Skeletal muscle cell (primary cell): ENCODE measurements around the gene WDR87.
"Not testable (repeated sequence)": the region's sequence is repeated elsewhere in the genome, so short reads cannot be mapped to it uniquely, and the experiment has no call there.

Experiments
- DNase-seq: peaks from one replicate; pipeline ENCODE4 v3.0.0-alpha.2; 2010; ENCODE audit warnings: low read depth
- H3K4me3 ChIP-seq: 2 replicates; pipeline ENCODE4 v1.5.1; 2011; ENCODE audit warnings: low read depth, mild to moderate bottlenecking, control low read depth, low read length, moderate library complexity

The WDR87 gene

DNA sequence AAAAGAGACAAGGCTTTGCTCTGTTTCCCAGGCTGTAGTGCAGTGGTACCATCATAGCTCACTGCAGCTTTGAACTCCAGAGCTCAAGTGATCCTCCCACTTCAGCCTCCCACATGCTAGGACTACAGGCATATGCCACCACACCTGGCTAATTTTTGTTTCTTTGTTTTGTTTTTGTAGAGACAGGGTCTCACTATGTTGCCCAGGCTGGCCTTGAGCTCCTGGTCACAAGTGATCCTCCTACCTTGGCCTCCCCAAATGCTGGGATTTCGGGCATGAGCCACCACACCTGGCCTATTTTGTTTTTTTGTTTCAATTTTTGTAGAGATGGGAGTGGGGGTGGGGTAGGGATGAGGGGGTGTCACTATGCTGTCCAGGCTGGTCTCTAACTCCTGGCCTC is 6.9 kb downstream of the WDR87 start:
- H3K4me3 ChIP-seq, result no peak overlapping the region
- DNase-seq, result no peak

DNA sequence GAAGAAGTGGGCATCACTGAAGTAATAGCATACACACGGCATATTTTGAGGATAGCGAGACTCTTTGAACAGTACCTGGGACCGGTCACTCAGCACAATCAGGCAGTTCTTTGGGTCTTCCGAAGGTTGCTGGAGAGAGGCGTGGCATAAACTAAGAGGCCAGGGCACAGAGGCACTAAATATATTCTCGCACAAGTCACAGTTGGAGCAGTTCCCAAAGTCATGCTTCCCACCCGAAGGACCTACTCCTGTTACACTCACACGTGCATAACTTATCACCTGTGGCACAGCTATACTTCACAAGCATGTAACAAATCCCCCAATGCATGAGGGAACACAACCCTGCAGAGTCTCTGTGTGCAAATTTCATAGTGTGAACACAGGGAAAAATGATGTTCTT is 10.2 kb downstream of the WDR87 start:
- no peak overlapping the region for H3K4me3 ChIP-seq
- DNase-seq, result no peak

DNA sequence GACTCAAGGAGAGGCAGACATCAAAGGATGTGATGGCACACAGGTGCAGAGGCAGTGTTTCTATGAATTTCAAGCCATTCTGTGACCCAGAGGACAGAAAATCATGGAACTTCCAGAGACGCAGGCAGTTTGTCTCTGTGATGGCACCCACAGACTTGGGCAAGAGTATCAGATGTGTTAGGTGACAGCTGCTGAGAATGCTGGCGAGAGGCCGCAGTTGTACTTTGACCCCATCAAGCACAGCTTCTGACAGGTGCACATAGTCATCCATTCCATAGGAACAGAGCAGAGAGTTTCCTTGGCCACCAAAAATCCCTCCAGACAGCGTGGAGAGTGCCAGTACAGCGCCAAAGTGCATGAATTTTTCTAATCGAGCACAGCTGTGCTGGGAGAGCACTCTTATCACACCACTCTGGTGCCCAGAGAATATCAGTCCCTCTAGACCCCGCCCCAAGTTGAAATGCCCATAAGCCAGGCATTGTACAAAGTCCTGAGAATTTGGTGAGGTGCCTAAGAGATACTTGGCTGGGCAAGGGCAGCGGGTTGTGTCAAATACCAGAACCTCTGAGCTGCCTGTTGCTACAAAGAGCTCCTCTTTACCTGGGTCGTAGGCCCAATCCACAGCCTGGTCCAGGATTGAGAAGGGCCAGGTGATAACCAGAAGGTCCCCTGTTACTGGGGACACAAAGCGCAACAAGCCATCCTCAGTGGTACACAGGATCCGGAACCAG is 12.4 kb downstream of the WDR87 start:
- H3K4me3 ChIP-seq, result no peak overlapping the region
- no peak for DNase-seq

DNA sequence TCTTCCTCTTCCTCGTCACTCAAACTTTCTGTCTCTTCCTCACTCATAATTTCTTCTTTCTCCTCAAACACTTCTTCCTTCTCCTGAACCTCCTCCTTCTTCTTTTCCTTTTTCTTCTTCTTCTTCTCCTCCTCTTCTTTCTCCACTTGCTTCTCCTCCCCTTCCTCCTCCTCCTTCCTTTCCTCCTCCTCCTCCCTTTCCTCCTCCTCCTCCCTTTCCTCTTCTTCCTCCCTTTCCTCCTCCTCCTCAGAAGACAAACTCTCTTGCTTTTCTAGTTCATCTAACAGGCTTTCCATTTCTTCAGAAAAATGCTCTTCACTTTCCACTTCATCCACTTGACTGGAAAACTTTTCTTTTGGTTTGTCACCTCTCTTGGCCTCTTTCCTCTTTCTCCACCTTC is 19.8 kb downstream of the WDR87 start:
- DNase-seq, result no peak
- H3K4me3 ChIP-seq, result no peak overlapping the region

DNA sequence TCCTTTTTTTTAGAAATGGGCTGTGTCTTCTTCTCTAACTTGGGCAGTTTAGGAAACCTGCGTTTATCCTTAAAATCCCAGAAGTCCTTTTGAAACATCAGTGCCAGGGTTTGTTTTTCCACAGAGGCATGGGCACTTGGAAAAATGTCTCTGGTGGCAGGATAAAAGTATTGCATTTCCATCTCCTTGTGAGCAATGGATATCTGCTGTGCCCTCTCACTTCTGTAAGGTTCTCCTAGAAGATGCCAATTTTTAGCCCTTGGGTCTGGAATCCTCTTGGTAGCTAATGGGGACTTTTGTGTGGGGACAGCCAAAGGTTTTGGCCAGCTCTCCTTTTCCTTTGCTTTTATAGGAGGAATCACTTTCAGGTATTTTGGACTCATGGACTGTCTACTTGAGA is 21.0 kb downstream of the WDR87 start:
- H3K4me3 ChIP-seq, result no peak overlapping the region
- DNase-seq, result no peak

DNA sequence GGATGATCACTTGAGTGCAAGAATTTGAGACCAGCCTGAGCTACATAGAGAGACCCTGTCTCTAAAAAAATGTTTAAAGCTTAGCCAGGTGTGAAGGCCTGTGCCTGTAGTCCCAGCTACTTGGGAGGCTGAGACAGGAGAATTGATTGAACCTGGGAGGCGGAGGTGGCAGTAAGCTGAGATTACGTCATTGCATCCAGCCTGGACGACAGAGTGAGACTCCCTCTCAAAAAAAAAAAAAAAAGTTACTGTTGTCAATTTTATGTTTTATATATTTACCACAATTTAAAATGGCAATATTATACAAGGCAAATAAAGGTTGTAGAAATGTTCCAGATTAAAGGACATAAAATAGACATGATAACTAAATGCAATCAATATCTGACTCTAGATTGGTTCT is 29.2 kb downstream of the WDR87 start:
- H3K4me3 ChIP-seq, result no peak overlapping the region
- DNase-seq, result no peak

DNA sequence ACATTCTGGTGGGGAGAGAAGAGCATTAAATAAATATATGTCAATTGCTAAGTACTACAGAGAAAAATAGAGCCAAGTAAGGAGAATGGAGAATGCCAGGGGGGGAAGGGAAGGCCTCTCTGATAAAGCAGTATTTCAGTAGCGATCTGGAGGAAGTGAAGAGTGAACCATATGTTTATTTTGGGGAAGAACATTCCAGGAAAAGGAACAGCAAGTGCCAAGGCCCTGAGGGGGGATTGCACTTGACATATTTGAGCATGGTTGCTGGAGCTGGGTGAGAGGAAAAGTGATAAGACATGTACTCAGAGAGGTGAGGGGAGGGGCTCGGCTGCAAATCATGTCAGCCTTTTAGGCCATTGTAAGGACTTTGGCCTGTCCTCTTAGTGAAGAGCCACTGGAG is 30.4 kb downstream of the WDR87 start:
- H3K4me3 ChIP-seq, result no peak overlapping the region
- no peak for DNase-seq

DNA sequence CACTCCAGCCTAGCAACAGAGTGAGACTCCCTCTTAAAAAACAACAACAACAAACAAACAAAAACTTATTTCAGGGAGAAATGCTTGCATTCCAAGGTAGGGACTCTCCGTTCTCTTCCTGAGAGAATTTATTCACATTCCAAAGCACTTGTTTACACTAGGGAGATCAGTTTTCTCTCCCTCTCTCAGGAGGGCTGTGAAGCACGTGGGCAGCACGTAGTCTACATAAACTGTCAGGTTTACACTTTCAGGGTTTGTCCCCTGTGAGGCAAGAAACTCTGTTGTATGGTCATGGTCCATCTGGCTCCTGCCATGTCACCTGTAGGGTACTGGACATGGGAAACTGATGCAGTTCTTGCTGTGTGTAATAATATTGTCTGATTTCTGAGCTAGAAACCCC is 31.6 kb downstream of the WDR87 start:
- DNase-seq, result no peak
- H3K4me3 ChIP-seq, result no peak overlapping the region

DNA sequence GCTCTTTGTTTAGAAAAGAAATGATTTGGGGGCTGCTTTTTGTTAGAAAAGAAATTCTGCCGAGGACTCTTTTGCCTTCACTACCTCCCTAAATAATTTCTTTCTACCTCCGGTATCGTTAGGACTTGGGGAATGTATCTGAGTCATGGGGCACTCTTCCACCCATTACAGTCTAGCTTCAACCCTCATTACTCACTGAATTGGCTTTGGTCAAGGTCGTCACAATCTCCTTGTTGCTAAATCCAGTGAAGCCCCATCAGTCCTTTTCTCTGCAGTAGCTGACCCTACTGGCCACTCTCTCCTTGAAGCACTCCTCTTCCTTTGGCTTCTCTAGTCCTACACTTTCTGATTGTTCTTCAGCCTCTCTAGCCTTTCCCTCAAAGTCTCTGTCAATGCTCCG is 34.0 kb downstream of the WDR87 start:
- no peak for DNase-seq
- H3K4me3 ChIP-seq, result no peak overlapping the region

DNA sequence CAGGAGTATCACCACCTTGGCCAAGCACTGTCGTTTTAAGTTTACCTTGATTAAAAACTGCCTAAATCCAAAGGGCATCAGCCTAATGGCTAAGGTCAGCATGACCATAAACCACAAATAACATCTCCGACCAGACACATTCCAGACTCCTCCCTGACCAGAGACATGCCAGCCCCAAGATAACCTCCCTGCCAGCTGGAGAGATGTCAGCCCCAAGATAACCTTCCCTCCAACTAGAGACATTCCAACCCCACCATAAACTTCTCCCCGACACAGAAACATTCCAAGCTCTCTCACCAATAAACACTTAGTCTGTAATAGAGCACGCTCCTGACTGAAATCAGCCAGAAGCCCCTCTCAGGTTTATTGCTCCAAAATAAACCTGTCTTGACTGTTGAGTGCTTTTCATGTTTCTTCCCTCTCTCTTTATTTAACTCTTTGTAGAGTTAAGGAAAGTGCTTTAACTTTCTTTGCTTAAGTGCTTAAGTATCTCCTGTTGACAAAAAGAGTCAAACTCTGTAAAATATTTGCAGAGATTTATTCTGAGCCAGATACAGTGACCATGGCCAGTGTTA is 36.5 kb downstream of the WDR87 start:
- no peak for DNase-seq
- no peak overlapping the region for H3K4me3 ChIP-seq

DNA sequence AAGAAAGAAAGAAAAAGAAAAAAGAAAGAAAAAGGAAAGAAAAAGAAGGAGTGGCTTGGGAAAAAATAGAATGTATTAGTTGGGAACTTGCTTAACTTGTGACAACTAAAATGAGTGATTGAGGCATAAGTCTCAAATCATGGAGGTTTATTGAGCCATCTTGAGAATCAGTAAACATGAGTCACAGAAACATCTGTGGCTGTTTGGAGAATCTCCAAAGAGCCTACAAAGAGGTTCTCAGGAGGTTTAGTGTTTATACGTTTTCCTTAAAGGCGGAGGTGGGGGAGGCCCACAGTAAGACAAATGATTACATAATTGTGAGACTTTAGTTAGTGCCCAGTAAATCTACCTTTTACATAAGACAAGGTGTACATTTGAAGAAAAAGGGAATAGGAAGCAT is 38.6 kb downstream of the WDR87 start:
- DNase-seq, result peak; percentile 34
- H3K4me3 ChIP-seq, result no peak overlapping the region

DNA sequence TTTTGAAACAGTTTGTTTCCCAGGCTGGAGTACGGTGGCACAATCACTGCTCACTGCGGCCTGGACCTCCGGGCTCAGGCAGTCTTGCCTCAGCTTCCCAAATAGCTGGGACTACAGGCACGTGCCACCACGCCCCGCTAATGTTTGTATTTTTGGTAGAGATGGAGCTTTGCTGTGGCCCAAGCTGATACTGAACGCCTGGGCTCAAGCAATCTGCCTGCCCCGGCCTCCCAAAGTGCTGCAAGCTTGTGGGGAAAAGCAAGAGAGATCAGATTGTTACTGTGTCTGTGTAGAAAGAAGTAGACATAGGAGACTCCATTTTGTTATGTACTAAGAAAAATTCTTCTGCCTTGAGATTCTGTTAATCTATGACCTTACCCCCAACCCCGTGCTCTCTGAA is 40.5 kb downstream of the WDR87 start:
- not testable (repeated sequence) for DNase-seq, H3K4me3 ChIP-seq

DNA sequence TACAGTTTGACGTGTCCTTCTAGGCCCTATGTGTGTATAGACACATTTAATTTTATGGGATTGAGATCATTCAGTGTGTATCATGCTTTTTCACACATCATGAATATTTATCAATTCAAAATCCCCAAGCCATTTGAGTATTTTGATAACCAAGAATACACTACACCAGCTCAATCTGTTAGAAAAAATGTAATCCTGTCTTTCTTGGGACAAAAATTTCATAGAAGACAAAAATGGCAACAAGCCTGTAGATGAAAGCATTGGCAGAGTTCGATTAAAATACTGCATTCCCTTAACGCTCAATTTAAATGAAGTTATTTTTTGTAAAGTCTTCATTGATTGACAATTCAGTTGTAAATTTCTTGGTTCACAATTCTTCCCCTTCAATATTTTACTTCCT is 41.9 kb downstream of the WDR87 start:
- DNase-seq, result no peak

DNA sequence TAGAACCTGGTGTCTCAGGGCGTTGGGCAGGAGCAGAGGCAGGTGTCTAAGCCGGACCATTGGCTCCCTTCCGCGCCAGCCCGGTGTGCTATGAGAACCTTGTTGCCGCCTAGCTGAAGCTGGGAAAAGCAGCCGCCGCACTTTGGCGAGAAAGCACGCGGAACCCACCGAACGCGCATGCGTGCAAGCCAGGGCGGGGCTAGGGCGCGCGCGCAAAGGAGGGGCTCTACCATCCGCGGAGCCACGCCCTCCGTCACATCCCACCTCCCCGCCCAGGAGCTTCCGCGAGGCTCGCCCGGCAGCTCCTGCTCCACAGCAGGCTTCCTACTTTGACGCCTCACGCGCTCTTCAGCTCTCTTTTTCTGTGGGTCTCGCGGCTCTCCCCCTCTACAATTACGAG is 51.3 kb downstream of the WDR87 start:
- no peak for DNase-seq
- H3K4me3 ChIP-seq, result peak overlapping the region; percentile 20

More for the DNA sequence above, 41.9 kb downstream of the WDR87 start:
- no peak overlapping the region for H3K4me3 ChIP-seq

DNA sequence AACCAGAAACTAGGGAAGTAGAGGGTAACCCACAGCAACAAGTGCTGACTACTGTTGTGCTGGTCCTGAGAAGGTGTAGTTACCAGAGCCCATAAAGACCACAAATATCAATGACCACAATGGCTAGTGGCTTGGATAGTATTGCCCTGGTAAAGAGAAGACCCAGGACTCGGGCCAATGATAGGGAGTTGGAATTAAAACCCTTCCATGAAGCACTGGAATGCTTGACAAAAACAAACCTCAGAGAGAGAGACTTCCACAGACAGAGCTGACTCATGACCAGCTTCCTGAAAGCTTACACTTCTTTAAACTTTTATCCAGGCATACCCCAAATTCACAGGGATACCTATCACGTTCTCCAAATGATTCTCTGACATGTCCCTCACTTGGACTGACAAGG is 60.5 kb downstream of the WDR87 start:
- H3K4me3 ChIP-seq, result no peak overlapping the region
- DNase-seq, result no peak
